MM.1S (cell line): ENCODE measurements around the gene FOXO6.
"Not testable (repeated sequence)": the region's sequence is repeated elsewhere in the genome, so short reads cannot be mapped to it uniquely, and the experiment has no call there.

Source experiments
- DNase-seq: peaks from one replicate; pipeline ENCODE4 v3.0.0-alpha.2; 2015
- H2AFZ ChIP-seq: fragments of 300-600 bp; sonication (generic); 2 replicates; pipeline ENCODE4 v1.6.0; 2016; ENCODE audit warnings: antibody characterized with exemption, low read length
- H3F3A ChIP-seq: fragments of 300-600 bp; sonication (generic); 2 replicates; pipeline ENCODE4 v1.6.1; 2016; ENCODE audit warnings: mild to moderate bottlenecking, antibody characterized with exemption, low read length, moderate library complexity, mixed read lengths; ENCODE audit not compliant: insufficient read depth
- H3K27ac ChIP-seq: fragments of 300-600 bp; sonication (generic); 2 replicates; pipeline ENCODE4 v1.5.1; 2016; ENCODE audit warnings: mild to moderate bottlenecking, low read length
- H3K27me3 ChIP-seq: fragments of 300-600 bp; sonication (generic); replicated peaks from 2 replicates; pipeline ENCODE4 v1.6.0; 2016; ENCODE audit warnings: low read length; ENCODE audit not compliant: insufficient read depth
- H3K36me3 ChIP-seq: fragments of 300-600 bp; sonication (generic); replicated peaks from 2 replicates; pipeline ENCODE4 v1.6.1; 2016; ENCODE audit warnings: mild to moderate bottlenecking, low read length, mixed read lengths; ENCODE audit not compliant: insufficient read depth
- H3K4me1 ChIP-seq: fragments of 300-600 bp; sonication (generic); 2 replicates; pipeline ENCODE4 v1.6.1; 2016; ENCODE audit warnings: low read length, mixed read lengths
- H3K4me2 ChIP-seq: fragments of 300-600 bp; sonication (generic); 2 replicates; pipeline ENCODE4 v1.6.0; 2016; ENCODE audit warnings: low read depth, low read length
- H3K4me3 ChIP-seq: fragments of 300-600 bp; sonication (generic); 2 replicates; pipeline ENCODE4 v1.5.1; 2016; ENCODE audit warnings: low read length, mixed read lengths
- H3K79me2 ChIP-seq: fragments of 300-600 bp; sonication (generic); 2 replicates; pipeline ENCODE4 v1.6.1; 2016; ENCODE audit warnings: mixed run types, low read length, mixed read lengths
- H3K9ac ChIP-seq: fragments of 300-600 bp; sonication (generic); 2 replicates; pipeline ENCODE4 v1.6.1; 2016; ENCODE audit warnings: low read length, mixed read lengths
- H3K9me2 ChIP-seq: fragments of 300-600 bp; sonication (generic); replicated peaks from 2 replicates; pipeline ENCODE4 v1.6.1; 2016; ENCODE audit warnings: mild to moderate bottlenecking, low read length, mixed read lengths; ENCODE audit not compliant: insufficient read depth
- H3K9me3 ChIP-seq: fragments of 300-600 bp; sonication (generic); replicated peaks from 2 replicates; pipeline ENCODE4 v1.6.1; 2016; ENCODE audit warnings: mild to moderate bottlenecking, low read length, mixed read lengths; ENCODE audit not compliant: insufficient read depth
- H4K20me1 ChIP-seq: fragments of 300-600 bp; sonication (generic); 2 replicates; pipeline ENCODE4 v1.6.1; 2016; ENCODE audit warnings: mild to moderate bottlenecking, low read length, moderate library complexity, mixed read lengths; ENCODE audit not compliant: insufficient read depth
- CTCF ChIP-seq: fragments of 300-600 bp; sonication (generic); IDR thresholded peaks from 2 replicates; pipeline ENCODE4 v1.5.1; 2016; ENCODE audit warnings: antibody characterized with exemption, low read length, mixed read lengths
- EZH2 ChIP-seq: fragments of 300-600 bp; sonication (generic); optimal IDR thresholded peaks from 2 replicates; pipeline ENCODE3; 2017; ENCODE audit warnings: low read depth, mild to moderate bottlenecking, antibody characterized with exemption, low read length, mixed read lengths
- EZH2phosphoT487 ChIP-seq: fragments of 300-600 bp; sonication (generic); IDR thresholded peaks from 2 replicates; pipeline ENCODE4 v1.6.1; 2018; ENCODE audit warnings: antibody characterized with exemption, low read length

Gene FOXO6

DNA sequence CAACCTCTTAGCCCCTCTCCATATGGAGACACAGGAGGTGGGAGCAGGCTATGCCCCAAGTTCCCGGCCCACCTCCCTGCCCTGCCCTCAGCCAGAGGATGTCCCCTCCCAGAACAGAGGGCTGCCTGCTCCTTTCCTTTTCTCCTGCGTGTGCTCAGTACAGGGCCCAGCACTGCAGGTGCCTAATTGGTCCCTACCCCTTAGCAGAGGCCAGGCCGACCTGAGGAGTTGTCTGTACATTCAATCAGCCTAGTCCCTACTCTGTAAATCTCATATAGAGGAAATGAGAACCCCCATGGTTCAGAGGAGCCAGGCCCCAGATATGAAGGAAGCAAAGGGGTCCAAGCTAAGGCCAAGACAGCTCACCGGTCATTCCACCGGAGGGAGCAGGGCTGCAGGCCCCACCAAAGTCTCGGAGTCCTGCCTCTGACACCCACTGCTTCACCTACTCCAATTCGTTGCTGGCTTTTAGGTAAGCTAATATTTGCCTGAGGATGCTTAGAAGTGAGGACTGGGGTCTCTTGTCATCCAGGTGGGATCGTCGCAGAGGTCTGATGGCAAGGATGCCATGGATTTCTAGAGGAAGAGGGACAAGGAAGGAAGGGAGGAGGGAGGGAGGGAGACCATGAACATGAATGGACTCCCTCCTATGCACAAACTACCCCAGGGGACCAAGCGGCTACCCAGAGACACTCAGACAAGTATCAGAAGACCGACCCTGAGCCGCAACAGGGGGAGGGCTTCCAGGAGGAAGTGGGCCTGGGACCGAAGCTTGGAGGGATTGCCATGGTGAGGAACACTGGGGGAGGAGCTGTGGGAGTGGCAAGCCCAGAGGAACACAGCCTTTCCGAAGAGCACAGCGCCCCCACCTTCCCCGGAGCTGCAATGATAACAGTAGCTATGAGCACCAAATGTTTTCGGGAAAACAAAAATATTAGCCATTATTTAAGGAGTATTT is 30.4 kb upstream of the FOXO6 start:
- Histone ChIP-seq H3K79me2 (no peaks in the 10 kb centered on the region), H3K27ac (no peak overlapping the region), H3K4me3 (no peak overlapping the region), H3K9me3 (no peaks in the 10 kb centered on the region), H3K4me2 (no peak overlapping the region), H3F3A (no peaks in the 10 kb centered on the region), H3K9me2 (no peaks in the 10 kb centered on the region), H3K4me1 (no peaks in the 10 kb centered on the region), H2AFZ (no peak overlapping the region), H3K9ac (no peak overlapping the region), H4K20me1 (no peaks in the 10 kb centered on the region), H3K27me3 (no peaks in the 10 kb centered on the region), H3K36me3 (no peaks in the 10 kb centered on the region)
- no peak for DNase-seq
- no peak for TF ChIP-seq EZH2phosphoT487
- no peak for TF ChIP-seq CTCF
- TF ChIP-seq EZH2 = no peak

DNA sequence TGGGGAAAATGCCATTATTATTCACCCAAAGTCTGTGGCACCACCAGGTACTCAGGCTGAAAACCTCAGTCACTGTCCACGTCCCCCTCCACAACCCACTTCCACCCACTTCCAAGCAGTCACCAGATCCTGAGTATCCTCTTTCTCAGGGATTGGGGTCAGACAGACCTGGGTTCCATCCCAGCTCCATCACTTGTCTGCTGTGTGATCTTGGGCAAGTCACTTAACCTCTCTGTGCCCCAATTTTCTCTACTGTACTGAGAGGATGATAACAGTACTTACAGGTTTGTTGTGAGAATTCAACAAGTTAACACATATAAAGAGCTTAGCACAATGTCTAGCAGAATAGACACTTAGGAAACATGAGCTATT is 29.7 kb upstream of the FOXO6 start:
- H3K9ac ChIP-seq = no peak overlapping the region
- no peak overlapping the region for H3K27ac ChIP-seq
- H3F3A ChIP-seq = no peaks in the 10 kb centered on the region
- no peak overlapping the region for H3K4me3 ChIP-seq
- H3K27me3 ChIP-seq = no peaks in the 10 kb centered on the region
- no peak for TF ChIP-seq CTCF
- TF ChIP-seq EZH2phosphoT487 = no peak
- no peak for TF ChIP-seq EZH2
- H3K36me3 ChIP-seq = no peaks in the 10 kb centered on the region
- no peak overlapping the region for H3K4me2 ChIP-seq
- H3K79me2 ChIP-seq = no peaks in the 10 kb centered on the region
- H3K9me2 ChIP-seq = no peaks in the 10 kb centered on the region
- H4K20me1 ChIP-seq = no peaks in the 10 kb centered on the region
- DNase-seq = no peak
- H3K4me1 ChIP-seq = no peaks in the 10 kb centered on the region
- H2AFZ ChIP-seq = no peak overlapping the region
- no peaks in the 10 kb centered on the region for H3K9me3 ChIP-seq

DNA sequence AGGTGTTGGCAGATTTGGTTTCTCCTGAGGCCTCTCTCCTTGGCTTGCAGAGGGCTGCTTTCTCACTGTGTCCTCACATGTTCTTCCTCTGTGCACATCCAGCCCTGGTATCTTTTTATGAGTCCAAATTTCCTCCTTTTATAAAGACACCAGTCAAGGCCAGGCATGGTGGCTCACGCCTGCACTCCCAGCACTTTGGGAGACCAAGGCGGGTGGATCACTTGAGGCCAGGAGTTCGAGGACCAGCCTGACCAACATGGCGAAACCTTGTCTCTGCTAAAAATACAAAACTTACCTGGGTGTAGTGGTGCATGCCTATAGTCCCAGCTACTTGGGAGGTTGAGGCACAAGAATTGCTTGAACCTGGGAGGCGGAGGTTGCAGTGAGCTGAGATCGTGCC is 29.1 kb upstream of the FOXO6 start:
- not testable (repeated sequence) for H3K9me3 ChIP-seq, H3K79me2 ChIP-seq, H3K27me3 ChIP-seq, H3K27ac ChIP-seq, H3F3A ChIP-seq, H2AFZ ChIP-seq, H3K9me2 ChIP-seq, H3K36me3 ChIP-seq, H3K4me3 ChIP-seq, H3K9ac ChIP-seq, H3K4me2 ChIP-seq, DNase-seq, H4K20me1 ChIP-seq, H3K4me1 ChIP-seq

DNA sequence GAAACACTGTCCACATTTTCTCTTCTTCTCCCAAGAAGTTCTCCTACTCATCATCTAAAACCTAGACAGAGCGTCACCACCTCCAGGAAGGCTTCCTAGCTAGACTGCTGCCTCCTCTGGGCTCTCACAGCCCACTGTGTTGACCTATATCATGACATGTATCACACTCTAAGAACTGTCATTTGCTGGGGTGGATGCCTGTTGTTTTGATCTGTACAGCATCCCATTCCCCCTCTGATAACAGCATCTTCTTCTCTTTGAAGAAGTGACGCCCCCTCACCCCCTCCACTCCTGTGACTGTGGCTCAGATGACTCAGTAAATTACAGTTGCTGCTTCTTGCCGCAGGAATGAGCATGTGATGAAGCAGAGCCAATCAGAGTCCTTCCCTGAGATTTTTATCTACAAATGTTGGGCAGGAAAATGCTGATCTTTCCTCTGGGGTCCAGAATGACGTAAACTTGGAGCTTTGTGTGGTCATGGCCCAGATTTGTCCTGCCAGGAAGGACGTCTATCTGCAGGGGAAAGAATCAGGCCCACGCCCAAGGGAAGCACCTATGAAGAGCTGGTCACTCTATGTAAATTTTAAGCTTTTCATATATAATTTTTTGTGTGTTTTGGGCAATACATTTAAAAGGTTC is 28.0 kb upstream of the FOXO6 start:
- H3K9me3 ChIP-seq = no peaks in the 10 kb centered on the region
- H3K9me2 ChIP-seq = no peaks in the 10 kb centered on the region
- H3K4me3 ChIP-seq = no peak overlapping the region
- H3K36me3 ChIP-seq = no peaks in the 10 kb centered on the region
- no peak overlapping the region for H3K4me2 ChIP-seq
- DNase-seq = no peak
- TF ChIP-seq CTCF (no peak), EZH2phosphoT487 (no peak), EZH2 (no peak)
- no peaks in the 10 kb centered on the region for H3K27me3 ChIP-seq
- no peak overlapping the region for H3K9ac ChIP-seq
- H3K27ac ChIP-seq = no peak overlapping the region
- no peak overlapping the region for H2AFZ ChIP-seq
- H3K79me2 ChIP-seq = no peaks in the 10 kb centered on the region
- no peaks in the 10 kb centered on the region for H4K20me1 ChIP-seq
- H3F3A ChIP-seq = no peaks in the 10 kb centered on the region
- H3K4me1 ChIP-seq = no peaks in the 10 kb centered on the region
